GM21367 (cell line): ENCODE measurements around the gene POU6F2.
"Not testable (repeated sequence)": the region's sequence is repeated elsewhere in the genome, so short reads cannot be mapped to it uniquely, and the experiment has no call there.

Source experiments
- ATAC-seq: cut with Tn5 transposase; IDR thresholded peaks from one replicate; pipeline ENCODE4 v1.9.1; 2021; ENCODE audit not compliant: unreplicated experiment

Gene POU6F2, protein sequence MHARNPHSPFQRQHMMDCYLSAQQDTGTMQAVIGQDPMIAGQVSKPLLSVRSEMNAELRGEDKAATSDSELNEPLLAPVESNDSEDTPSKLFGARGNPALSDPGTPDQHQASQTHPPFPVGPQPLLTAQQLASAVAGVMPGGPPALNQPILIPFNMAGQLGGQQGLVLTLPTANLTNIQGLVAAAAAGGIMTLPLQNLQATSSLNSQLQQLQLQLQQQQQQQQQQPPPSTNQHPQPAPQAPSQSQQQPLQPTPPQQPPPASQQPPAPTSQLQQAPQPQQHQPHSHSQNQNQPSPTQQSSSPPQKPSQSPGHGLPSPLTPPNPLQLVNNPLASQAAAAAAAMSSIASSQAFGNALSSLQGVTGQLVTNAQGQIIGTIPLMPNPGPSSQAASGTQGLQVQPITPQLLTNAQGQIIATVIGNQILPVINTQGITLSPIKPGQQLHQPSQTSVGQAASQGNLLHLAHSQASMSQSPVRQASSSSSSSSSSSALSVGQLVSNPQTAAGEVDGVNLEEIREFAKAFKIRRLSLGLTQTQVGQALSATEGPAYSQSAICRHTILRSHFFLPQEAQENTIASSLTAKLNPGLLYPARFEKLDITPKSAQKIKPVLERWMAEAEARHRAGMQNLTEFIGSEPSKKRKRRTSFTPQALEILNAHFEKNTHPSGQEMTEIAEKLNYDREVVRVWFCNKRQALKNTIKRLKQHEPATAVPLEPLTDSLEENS

DNA sequence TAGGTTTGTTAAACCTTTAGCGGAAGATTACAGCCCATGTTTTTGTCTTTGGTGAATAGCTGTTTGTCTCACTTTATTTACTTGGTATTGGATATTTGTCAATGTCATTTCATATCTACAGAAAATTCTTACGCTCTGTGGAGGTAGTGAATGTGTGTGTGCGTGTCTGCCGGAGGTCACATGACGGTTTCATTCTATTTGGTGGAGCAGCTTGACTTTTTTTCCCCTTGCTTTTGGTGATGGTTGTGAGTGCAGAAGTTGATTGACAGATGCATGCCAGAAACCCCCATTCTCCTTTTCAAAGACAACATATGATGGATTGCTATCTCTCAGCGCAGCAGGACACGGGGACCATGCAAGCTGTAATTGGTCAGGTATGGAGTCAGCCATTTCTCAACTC is at the start of gene POU6F2:
Gene POU6F2, plus strand, starts transcription at position 225 of the 400 bp plus-strand sequence. Its CDS starts 45 bp downstream, at position 270.
- no peak for ATAC-seq

DNA sequence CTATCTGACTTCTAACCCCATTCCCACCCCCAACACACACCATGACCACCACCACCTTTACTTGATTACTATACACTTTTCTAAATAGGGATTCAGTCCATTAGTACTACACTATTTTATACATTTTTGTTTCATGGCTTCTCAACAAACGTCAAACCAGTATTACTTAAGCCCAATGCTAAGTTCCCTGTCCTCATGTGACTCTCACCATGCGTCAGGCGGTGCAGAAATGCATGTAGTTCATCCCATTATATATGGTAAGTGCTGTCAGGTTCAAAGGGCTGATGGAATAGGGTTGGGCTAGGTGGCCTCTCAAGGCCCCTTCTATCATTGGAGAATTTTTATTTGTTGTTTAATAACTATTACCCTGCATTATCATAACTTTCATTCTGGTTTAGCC is 49.2 kb upstream of the POU6F2 start:
- no peak for ATAC-seq

DNA sequence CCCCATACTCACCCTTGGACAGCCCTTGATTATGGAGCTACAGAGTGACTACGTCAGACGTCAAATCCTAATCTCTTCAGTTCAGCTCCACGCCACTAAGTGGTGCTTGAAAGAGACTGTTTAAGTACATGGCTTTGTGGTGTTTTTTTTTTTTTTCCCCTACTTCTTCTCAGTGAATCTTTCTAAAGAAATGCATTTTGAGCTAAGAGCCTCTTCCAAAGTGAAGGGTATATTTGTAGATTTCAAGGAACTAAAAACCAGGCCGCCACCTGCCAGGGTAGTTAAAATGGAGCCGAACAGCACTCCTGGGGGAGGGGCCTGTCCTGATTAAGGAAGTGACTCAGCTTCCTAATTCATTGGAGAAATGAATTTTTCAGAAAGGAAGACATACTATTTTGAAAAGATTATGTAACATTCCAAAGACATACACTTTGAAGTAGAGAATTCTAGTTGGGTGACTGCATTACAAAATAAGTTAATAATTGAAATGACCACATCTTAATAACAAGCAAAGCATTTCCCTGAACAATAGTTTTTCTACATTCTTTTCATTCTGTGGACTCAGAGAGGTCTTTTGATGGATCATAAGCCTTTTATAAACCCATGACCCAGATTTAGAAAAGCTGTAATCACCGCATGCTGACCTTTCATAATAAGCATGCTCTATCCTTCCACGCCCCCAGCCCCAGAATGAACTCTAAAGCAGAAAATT is 48.1 kb upstream of the POU6F2 start:
- ATAC-seq: no peak

- peak; percentile 85 for ATAC-seq
Observed at GRCh38 chr7:38932509-38933168, 45.1 kb upstream of the POU6F2 start.

GRCh38 chr7:38934051-38934450 is 43.7 kb upstream of the POU6F2 start:
- no peak for ATAC-seq

- no peak for ATAC-seq
Observed at GRCh38 chr7:38934536-38934935, 43.2 kb upstream of the POU6F2 start.

- ATAC-seq: no peak
Observed at GRCh38 chr7:38936641-38937040, 41.1 kb upstream of the POU6F2 start.

DNA sequence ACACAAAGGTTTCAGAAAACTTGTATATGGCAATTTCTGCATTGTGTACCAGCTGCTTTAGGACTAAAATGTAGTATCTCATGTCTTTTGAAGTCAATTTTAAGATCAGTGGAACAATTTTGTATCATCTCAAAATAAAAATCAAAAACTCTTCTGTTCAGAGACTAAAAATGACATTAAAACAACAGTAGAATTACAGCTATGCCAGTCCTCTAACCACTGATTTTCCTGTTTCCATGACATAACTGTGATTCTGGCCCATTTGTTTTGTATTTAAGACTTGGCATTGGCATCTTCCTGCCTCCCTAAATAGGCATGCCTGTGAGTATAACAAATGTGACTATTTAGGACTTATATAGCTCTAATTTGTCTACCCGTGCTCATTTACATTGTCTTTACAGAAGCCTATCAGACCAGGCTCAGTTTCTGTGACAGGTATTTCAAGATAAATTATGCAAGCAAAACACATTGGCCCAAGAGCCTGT is 39.7 kb upstream of the POU6F2 start:
- no peak for ATAC-seq

DNA sequence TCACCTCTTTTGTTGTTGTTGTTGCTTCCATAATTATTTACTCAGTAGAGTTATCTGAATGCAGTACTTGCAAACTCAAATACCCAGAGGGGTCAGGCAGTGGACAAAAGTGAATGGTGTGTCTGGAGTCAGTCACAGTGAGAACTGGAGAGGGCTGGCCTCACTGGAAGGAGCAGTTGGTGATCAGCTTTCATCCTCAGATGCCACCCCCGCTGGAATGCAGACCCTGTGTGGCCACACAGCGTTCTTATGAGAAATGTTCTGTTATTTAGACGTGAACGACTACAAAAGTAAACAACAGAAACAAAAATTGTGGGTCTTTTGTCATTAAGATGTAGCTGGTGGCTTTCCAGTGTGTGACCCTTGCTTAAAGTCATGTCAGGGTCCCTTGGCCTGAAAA is 39.1 kb upstream of the POU6F2 start:
- no peak for ATAC-seq

- no peak for ATAC-seq
Observed at GRCh38 chr7:38940774-38941173, 36.9 kb upstream of the POU6F2 start.

DNA sequence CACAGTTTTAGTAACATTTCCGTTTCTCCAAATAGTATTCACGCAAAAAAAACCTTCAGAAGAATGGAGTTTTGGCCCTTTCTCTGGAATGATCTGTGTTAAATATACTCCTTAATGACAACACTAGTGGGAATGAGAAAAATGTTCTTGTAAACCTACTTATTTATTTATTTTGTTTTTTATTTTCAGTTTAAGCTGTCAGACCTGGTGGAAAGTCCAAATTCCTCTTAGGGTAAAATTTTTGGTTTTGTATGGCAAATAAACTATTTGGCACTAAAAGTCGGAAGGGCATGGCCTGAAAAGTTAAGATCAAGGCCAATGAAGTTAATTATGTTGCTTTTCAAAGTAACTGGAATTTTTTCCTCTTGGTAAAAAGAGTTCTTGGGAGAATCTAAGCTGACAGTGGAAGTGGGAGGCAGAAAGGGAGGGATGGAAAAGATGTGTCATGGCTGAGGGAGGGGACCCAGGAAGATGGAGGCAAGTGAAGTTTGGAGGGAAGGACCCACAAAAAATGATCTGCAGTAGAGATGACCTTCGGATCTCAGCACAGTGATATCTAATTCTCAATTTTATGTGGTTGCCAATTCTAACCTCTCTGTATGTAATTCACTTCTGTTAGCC is 35.2 kb upstream of the POU6F2 start:
- no peak for ATAC-seq

- not testable (repeated sequence) for ATAC-seq
Observed at GRCh38 chr7:38947541-38947940, 30.2 kb upstream of the POU6F2 start.

- ATAC-seq: no peak
Observed at GRCh38 chr7:38950309-38950708, 27.4 kb upstream of the POU6F2 start.

GRCh38 chr7:38951213-38951612 is 26.5 kb upstream of the POU6F2 start:
- no peak for ATAC-seq

DNA sequence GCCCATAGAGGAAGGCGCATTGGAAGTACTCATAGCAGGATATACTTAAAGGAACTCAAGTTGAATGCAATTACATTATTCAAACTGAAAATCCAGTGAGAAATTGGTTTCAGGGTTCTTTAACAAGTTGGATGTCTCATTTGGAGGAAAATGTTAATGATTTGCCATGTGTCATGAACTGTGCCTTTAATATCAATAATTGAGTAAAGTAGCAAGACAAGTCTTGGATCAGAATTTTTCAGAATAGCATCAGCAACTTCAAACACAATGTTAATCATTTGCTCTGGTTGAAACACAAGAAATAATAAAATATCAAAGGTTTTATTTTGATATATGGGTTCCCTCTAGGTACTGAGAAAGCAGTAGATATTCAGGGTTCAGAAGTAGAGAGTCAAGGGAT is 24.5 kb upstream of the POU6F2 start:
- no peak for ATAC-seq

GRCh38 chr7:38953971-38954370 is 23.7 kb upstream of the POU6F2 start:
- no peak for ATAC-seq

- no peak for ATAC-seq
Observed at GRCh38 chr7:38955892-38956291, 21.8 kb upstream of the POU6F2 start.

- ATAC-seq: no peak
Observed at GRCh38 chr7:38962028-38962427, 15.7 kb upstream of the POU6F2 start.

DNA sequence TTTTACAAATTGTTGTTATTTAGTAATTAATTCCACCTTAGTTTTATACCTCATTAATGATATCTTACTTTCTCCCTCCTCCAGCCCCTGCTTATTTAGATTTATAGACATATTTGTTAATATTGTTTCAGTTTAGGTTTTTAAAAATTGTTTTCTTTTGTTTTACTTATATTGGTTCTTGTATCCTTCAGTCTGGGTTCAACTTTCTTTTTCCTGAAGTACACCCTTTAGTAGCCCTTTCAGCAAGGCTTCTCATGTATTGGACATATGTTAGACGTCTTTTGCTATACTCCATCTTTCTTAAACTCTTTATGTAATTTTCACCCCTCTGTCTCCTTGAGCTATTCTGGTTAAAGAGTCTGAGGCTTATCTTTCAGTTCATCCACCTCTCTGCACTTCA is 12.8 kb upstream of the POU6F2 start:
- no peak for ATAC-seq

GRCh38 chr7:38973760-38974159 is 3.9 kb upstream of the POU6F2 start:
- ATAC-seq: no peak

- no peak for ATAC-seq
Observed at GRCh38 chr7:38975944-38976392, 1.7 kb upstream of the POU6F2 start.
